ENCODE data around the gene SEC62.
"Not testable (repeated sequence)": the region's sequence is repeated elsewhere in the genome, so short reads cannot be mapped to it uniquely, and the experiment has no call there.

The SEC62 gene

GRCh38 chr3:170016057-170016456 lies 49.5 kb downstream of the SEC62 start:
- no peak for DNase-seq (ENCODE audit: low read depth)

- DNase-seq (ENCODE audit: low read depth): not testable (repeated sequence)
Measured at GRCh38 chr3:170019306-170019705, 52.7 kb downstream of the SEC62 start.

- DNase-seq (ENCODE audit: low read depth): no peak
Measured at GRCh38 chr3:170021083-170021482, 54.5 kb downstream of the SEC62 start.

GRCh38 chr3:170022336-170022735 lies 55.7 kb downstream of the SEC62 start:
- DNase-seq (ENCODE audit: low read depth): no peak

GRCh38 chr3:170023165-170023564 lies 56.6 kb downstream of the SEC62 start:
- no peak for DNase-seq (ENCODE audit: low read depth)

GRCh38 chr3:170024581-170024980 lies 58.0 kb downstream of the SEC62 start:
- DNase-seq (ENCODE audit: low read depth): no peak

GRCh38 chr3:170027233-170028102 lies 60.9 kb downstream of the SEC62 start:
- DNase-seq (ENCODE audit: low read depth): no peak

- no peak for DNase-seq (ENCODE audit: low read depth)
Measured at GRCh38 chr3:170033489-170033888, 66.9 kb downstream of the SEC62 start.

- peak; percentile 68 for DNase-seq (ENCODE audit: low read depth)
Measured at GRCh38 chr3:170037463-170038433, 71.1 kb downstream of the SEC62 start, which contains the start of gene GPR160. TSS of gene GPR160 (plus strand) at chr3:170037995. CDS start at chr3:170083973, 45,978 bp downstream.

GRCh38 chr3:170038434-170039110 lies 72.0 kb downstream of the SEC62 start:
- no peak for DNase-seq (ENCODE audit: low read depth)

GRCh38 chr3:170040418-170040817 lies 73.8 kb downstream of the SEC62 start:
- no peak for DNase-seq (ENCODE audit: low read depth)

GRCh38 chr3:170043506-170043905 lies 76.9 kb downstream of the SEC62 start:
- DNase-seq (ENCODE audit: low read depth): no peak

- DNase-seq (ENCODE audit: low read depth): no peak
Measured at GRCh38 chr3:170044271-170044670, 77.7 kb downstream of the SEC62 start.

GRCh38 chr3:170044795-170045244 lies 78.2 kb downstream of the SEC62 start:
- DNase-seq (ENCODE audit: low read depth): no peak

- no peak for DNase-seq (ENCODE audit: low read depth)
Measured at GRCh38 chr3:170046269-170047132, 79.9 kb downstream of the SEC62 start.

- no peak for DNase-seq (ENCODE audit: low read depth)
Measured at GRCh38 chr3:170047133-170047404, 80.5 kb downstream of the SEC62 start.
